Thyroid gland (tissue), 4 donors: Measurements from ENCODE around the gene EXOC3. TPM values are rescaled to one million over a fixed set of nuclear protein-coding genes. Genes with fewer than 3 reads are reported as not detected.

Experiments
- DNase-seq, 2 donors: peaks; one replicate each; pipeline ENCODE4 v3.0.0-alpha.2; 2019
- H3K27ac ChIP-seq, 3 donors: fragments of 200-600 bp; sonication (generic); 1 replicate in 2 of 3; 2 replicates in 1 of 3; pipeline ENCODE4 v1.5.1; 2016 to 2019; ENCODE audit warnings: mild to moderate bottlenecking in 1 of 3, moderate library complexity in 1 of 3
- H3K27me3 ChIP-seq: fragments of 200-600 bp; sonication (generic); one replicate; pipeline ENCODE4 v1.5.1; 2019
- H3K36me3 ChIP-seq, 2 donors: fragments of 200-600 bp; sonication (generic); one replicate each; pipeline ENCODE4 v1.5.1; 2016 to 2019
- H3K4me1 ChIP-seq, 2 donors: fragments of 200-600 bp; sonication (generic); one replicate each; pipeline ENCODE4 v1.5.1; 2017 to 2019
- H3K4me3 ChIP-seq, 3 donors: fragments of 200-600 bp; sonication (generic); replicated peaks in 1 of 3; 1 replicate in 2 of 3; 2 replicates in 1 of 3; pipeline ENCODE4 v1.5.1; 2016; ENCODE audit warnings: mild to moderate bottlenecking in 1 of 3
- H3K9me3 ChIP-seq: fragments of 200-600 bp; sonication (generic); one replicate; pipeline ENCODE4 v1.5.1; 2017
- POLR2A ChIP-seq, 2 donors: fragments of 450-650 bp; IDR thresholded peaks; one replicate each; pipeline ENCODE4 v1.6.1; 2017; ENCODE audit warnings: antibody characterized with exemption in 2 of 2, mild to moderate bottlenecking in 2 of 2, moderate library complexity in 1 of 2
- WGBS, 2 donors: methylation state at CpG; one replicate each; pipeline ENCODE4 v1.1.5; 2017; 5-methylcytosine and 5-hydroxymethylcytosine counted together
- intact Hi-C: fragments of 100-400 bp; cut with DNase I; formaldehyde crosslinking; loops from one replicate; pipeline ENCODE4 v1.15.1; 2023
- total RNA-seq, 4 donors: library from RNA; depleted of rRNA; stranded (reverse); fragments of >200 nt; gene quantifications; one replicate each; pipeline ENCODE4 v1.2.3, GENCODE V29; 2016
- TF ChIP-seq, protein P1 (sequence below), 6 experiments: fragments of 200-600 bp in 3 of 6; fragments of 450-650 bp in 3 of 6; sonication (generic) in 3 of 6; IDR thresholded peaks; one replicate each; pipeline ENCODE4 v1.5.1; 2016 to 2019; ENCODE audit warnings: antibody characterized with exemption in 6 of 6, mild to moderate bottlenecking in 2 of 6, inconsistent platforms in 1 of 6, moderate library complexity in 1 of 6

EXOC3 gene
- total RNA-seq, 4 donors from 2014 or later, result 39.7 to 49.6 (median 45.0) TPM

DNA sequence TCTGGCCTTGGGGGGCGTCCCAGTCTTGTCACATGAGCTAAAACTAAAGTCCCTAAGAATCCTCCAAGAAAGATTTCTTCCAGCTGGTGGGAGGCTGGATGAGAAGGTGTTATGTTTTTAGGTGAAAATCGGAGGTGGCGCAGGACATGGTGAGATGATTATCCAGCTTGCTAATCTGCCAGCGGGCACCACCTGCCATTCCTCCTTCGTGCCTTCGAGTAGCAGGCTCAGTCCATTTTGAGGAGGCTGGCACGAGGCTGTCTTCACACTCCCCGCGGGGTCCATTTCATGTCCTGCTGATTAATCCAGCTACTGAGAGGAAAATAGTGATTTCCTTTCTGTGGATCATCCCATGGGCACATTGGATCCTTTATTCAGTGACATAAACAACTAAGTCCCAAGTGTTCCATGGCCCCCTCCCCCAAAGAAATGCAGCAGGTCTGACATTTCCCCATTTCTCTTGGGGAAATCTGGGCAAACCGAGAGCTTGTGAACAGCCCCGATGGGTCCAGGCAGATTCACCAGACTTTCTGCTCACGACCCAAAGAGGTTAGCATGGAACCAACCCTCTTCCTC, 38.2 kb upstream of the EXOC3 start:
- intact Hi-C loops, result no loop called here
- Histone ChIP-seq H3K27me3 (no peaks in the 10 kb centered on the region), H3K27ac (no peak overlapping the region), H3K36me3 (no peaks in the 10 kb centered on the region), H3K4me1 (peaks cover 5 to 7% of the 10 kb centered on the region in 2 donors), H3K9me3 (no peaks in the 10 kb centered on the region), H3K4me3 (no peak overlapping the region)
- TF ChIP-seq, protein P1, sequence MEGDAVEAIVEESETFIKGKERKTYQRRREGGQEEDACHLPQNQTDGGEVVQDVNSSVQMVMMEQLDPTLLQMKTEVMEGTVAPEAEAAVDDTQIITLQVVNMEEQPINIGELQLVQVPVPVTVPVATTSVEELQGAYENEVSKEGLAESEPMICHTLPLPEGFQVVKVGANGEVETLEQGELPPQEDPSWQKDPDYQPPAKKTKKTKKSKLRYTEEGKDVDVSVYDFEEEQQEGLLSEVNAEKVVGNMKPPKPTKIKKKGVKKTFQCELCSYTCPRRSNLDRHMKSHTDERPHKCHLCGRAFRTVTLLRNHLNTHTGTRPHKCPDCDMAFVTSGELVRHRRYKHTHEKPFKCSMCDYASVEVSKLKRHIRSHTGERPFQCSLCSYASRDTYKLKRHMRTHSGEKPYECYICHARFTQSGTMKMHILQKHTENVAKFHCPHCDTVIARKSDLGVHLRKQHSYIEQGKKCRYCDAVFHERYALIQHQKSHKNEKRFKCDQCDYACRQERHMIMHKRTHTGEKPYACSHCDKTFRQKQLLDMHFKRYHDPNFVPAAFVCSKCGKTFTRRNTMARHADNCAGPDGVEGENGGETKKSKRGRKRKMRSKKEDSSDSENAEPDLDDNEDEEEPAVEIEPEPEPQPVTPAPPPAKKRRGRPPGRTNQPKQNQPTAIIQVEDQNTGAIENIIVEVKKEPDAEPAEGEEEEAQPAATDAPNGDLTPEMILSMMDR (IDR thresholded peaks at IDR 0.05), result no peak
- TF ChIP-seq POLR2A (IDR thresholded peaks at IDR 0.05), result no peak
- no peak for DNase-seq
- 89 to 92% methylated on average over 12 of the region's 12 CpGs for WGBS, 2 donors

DNA sequence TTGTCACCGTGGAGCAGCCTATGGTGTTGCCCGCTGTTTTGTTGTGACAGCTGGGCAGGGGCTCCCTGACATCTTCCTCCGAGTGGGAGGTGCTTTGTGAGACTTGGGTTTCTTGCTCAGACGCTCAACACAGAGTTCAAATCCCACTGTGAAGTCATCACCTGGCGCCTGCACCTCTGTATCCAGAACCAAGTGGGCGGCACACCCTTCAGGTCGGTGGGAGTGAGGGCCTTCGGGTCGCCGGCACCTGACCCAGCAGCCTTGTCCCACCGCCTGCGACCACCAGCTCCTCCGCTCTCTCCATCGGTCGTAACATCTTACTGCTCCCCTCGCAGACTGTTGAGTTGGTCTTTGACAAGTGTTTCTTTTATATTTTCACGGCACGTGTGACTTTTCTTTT, 37.6 kb upstream of the EXOC3 start:
- WGBS, 2 donors, result 84 to 86% methylated on average over 18 of the region's 18 CpGs
- intact Hi-C loops, result no loop called here

DNA sequence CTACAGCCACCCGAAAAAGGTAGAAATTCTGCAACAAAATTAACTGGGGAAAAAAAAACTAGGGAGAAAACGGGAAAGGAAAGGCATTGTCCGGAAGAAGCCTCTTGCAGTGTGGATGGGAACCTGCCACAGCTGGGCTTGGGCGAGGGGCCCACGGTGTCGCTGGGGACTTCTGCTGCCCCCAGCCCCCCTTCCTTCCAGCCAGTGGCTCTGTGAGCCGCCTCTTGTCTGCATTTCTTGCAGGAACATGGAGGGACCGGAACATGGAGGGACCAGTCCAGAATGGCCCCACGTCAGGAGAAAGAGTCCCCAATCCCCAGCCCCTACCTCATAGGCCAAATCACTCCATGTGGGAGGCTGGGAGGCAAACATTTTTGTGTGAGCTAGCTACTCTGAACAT, 36.9 kb upstream of the EXOC3 start:
- Histone ChIP-seq H3K36me3 (no peaks in the 10 kb centered on the region), H3K4me3 (no peak overlapping the region), H3K9me3 (no peaks in the 10 kb centered on the region), H3K4me1 (no peaks in the 10 kb centered on the region), H3K27me3 (no peaks in the 10 kb centered on the region), H3K27ac (no peak overlapping the region)
- intact Hi-C loops, result no loop called here
- 84 to 90% methylated on average over 9 of the region's 9 CpGs for WGBS, 2 donors
- TF ChIP-seq, protein P1 (IDR thresholded peaks at IDR 0.05), result no peak
- TF ChIP-seq POLR2A (IDR thresholded peaks at IDR 0.05), result no peak
- DNase-seq, result no peak

More for the DNA sequence above, 37.6 kb upstream of the EXOC3 start:
- TF ChIP-seq, protein P1 (IDR thresholded peaks at IDR 0.05), result no peak
- TF ChIP-seq POLR2A (IDR thresholded peaks at IDR 0.05), result no peak
- no peak for DNase-seq
- H3K4me1 ChIP-seq, result peaks cover 0 to under 1% of the 10 kb centered on the region in 2 donors
- H3K27ac ChIP-seq, result no peak overlapping the region
- H3K9me3 ChIP-seq, result no peaks in the 10 kb centered on the region
- H3K27me3 ChIP-seq, result no peaks in the 10 kb centered on the region
- no peaks in the 10 kb centered on the region for H3K36me3 ChIP-seq
- no peak overlapping the region for H3K4me3 ChIP-seq

DNA sequence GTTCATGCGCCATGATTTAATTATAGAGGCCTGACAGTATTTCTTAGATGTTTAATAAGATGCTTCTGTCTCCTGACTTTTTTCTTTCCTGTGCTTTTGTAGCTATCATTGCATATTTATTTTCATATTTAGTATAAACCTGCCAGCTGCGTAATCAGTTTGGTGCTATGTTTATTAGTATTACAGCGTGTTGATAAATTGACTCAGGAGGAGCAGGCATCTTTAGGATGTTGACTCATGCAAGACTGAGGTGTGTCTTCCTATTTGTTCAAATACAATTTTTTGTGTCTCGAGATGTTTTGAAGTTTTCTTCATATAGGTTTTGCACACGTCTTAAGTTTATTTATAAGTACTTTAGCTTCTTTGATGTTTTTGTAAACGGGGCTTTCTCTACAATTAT, 35.9 kb upstream of the EXOC3 start:
- H3K4me1 ChIP-seq, result no peaks in the 10 kb centered on the region
- DNase-seq, result no peak
- H3K36me3 ChIP-seq, result no peaks in the 10 kb centered on the region
- intact Hi-C loops, result no loop called here
- H3K4me3 ChIP-seq, result no peak overlapping the region
- H3K27ac ChIP-seq, result no peak overlapping the region
- TF ChIP-seq, protein P1 (IDR thresholded peaks at IDR 0.05), result no peak
- no peak for TF ChIP-seq POLR2A (IDR thresholded peaks at IDR 0.05)
- WGBS, 2 donors, result 86 to 89% methylated on average over 6 of the region's 6 CpGs
- H3K27me3 ChIP-seq, result no peaks in the 10 kb centered on the region
- no peaks in the 10 kb centered on the region for H3K9me3 ChIP-seq

DNA sequence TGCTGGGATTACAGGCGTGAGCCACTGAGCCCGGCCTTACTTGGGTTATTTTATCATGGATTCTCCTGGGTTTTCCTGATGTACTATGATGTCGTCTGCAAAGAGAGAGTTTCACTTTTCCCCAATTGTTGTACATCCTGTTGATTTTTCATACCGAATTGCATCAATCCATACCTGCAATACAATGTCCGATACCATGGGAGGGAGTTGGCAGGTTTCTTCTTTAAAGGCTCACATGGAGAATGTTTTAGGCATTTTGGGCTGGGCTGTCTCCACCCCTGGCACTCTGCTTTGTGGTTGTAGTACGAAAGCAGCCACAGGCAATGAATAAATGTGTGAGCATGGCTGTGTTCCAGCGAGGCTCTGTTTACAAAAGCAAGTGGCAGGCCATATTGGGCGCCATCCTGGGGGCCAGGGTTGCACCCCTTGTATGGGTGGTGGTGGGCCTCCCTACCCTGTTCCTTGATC, 35.1 kb upstream of the EXOC3 start:
- Histone ChIP-seq H3K36me3 (no peaks in the 10 kb centered on the region), H3K27ac (no peak overlapping the region), H3K27me3 (no peaks in the 10 kb centered on the region), H3K4me1 (no peaks in the 10 kb centered on the region), H3K9me3 (no peaks in the 10 kb centered on the region), H3K4me3 (no peak overlapping the region)
- 64 to 81% methylated on average over 8 of the region's 8 CpGs for WGBS, 2 donors
- no peak for DNase-seq
- intact Hi-C loops, result no loop called here
- TF ChIP-seq, protein P1 (IDR thresholded peaks at IDR 0.05), result no peak
- no peak for TF ChIP-seq POLR2A (IDR thresholded peaks at IDR 0.05)
